ENCODE results near the gene NSUN4.

DNA sequence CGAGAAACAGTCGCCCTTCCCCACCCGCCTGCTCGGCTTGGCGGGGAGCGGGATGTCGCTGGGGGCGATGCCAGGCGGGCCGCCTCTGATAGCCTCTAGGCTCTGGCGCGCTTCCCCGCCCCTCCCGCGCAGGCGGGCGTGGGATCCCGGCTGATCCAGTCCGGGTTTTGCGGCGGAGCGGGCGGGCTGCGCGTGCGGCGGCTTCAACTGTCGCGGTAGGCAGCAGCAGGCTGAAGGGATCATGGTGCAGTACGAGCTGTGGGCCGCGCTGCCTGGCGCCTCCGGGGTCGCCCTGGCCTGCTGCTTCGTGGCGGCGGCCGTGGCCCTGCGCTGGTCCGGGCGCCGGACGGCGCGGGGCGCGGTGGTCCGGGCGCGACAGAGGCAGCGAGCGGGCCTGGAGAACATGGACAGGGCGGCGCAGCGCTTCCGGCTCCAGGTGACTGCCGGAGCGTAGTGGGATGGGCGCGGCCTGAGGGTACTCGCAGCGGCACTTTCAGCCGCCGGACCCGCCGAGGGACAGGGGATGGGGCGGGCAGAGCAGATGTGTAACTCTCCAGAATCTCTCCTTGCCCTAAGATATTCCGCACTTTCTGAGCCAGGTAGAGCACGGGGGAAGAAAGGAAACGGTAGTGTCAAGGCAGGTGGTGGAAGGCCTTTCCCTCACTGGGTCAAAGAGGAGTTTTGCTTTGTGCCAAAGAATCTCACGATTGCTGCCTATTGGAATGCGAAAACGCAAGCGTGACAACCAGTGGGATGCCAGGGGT is 53.7 kb downstream of the NSUN4 start, which contains the start of gene FAAH:
- TF ChIP-seq, protein P1, sequence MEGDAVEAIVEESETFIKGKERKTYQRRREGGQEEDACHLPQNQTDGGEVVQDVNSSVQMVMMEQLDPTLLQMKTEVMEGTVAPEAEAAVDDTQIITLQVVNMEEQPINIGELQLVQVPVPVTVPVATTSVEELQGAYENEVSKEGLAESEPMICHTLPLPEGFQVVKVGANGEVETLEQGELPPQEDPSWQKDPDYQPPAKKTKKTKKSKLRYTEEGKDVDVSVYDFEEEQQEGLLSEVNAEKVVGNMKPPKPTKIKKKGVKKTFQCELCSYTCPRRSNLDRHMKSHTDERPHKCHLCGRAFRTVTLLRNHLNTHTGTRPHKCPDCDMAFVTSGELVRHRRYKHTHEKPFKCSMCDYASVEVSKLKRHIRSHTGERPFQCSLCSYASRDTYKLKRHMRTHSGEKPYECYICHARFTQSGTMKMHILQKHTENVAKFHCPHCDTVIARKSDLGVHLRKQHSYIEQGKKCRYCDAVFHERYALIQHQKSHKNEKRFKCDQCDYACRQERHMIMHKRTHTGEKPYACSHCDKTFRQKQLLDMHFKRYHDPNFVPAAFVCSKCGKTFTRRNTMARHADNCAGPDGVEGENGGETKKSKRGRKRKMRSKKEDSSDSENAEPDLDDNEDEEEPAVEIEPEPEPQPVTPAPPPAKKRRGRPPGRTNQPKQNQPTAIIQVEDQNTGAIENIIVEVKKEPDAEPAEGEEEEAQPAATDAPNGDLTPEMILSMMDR (IDR thresholded peaks at IDR 0.05), result no peak
- no peak for TF ChIP-seq EP300 (IDR thresholded peaks at IDR 0.05)
- no peak for TF ChIP-seq POLR2A (IDR thresholded peaks at IDR 0.05)

Measured in ovary (tissue), 3 donors.